HFF-Myc (cell line): ENCODE data around the gene CBLN4.

Experiments used
- DNase-seq: peaks from one replicate; pipeline ENCODE4 v3.0.0-alpha.2; 2011; ENCODE audit warnings: low read depth; ENCODE audit errors: extremely low read depth
- H3K4me3 ChIP-seq: replicated peaks from 2 replicates; pipeline ENCODE4 v1.5.1; 2011; ENCODE audit warnings: low read depth, mild to moderate bottlenecking, control low read depth, low read length
- TF ChIP-seq, protein P1 (sequence below): IDR thresholded peaks from 2 replicates; pipeline ENCODE4 v1.5.1; 2012; ENCODE audit warnings: mild to moderate bottlenecking, low read depth, low read length, control low read depth; ENCODE audit errors: missing control alignments

Gene CBLN4

DNA sequence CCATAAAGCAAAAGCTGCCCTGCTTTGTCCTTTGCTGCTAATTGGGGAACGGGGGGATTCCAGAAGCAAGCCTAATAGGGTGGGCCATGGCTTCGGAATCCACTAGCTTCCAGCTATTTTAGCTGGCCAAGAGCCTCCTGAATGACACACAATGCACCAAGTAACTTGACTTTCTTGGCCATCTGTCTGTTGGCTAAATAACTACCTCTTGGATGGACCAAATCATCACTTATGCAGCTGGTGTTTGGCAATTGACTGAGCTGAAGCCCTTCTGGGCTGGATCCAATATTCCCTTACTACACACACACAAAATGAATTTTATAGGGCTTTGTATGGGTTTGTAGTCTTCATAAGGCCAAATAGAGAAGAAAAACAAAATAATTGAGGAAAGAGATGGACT, 8.8 kb upstream of the CBLN4 start:
- H3K4me3 ChIP-seq: no peak overlapping the region
- DNase-seq: no peak
- TF ChIP-seq, protein P1, sequence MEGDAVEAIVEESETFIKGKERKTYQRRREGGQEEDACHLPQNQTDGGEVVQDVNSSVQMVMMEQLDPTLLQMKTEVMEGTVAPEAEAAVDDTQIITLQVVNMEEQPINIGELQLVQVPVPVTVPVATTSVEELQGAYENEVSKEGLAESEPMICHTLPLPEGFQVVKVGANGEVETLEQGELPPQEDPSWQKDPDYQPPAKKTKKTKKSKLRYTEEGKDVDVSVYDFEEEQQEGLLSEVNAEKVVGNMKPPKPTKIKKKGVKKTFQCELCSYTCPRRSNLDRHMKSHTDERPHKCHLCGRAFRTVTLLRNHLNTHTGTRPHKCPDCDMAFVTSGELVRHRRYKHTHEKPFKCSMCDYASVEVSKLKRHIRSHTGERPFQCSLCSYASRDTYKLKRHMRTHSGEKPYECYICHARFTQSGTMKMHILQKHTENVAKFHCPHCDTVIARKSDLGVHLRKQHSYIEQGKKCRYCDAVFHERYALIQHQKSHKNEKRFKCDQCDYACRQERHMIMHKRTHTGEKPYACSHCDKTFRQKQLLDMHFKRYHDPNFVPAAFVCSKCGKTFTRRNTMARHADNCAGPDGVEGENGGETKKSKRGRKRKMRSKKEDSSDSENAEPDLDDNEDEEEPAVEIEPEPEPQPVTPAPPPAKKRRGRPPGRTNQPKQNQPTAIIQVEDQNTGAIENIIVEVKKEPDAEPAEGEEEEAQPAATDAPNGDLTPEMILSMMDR: no peak

DNA sequence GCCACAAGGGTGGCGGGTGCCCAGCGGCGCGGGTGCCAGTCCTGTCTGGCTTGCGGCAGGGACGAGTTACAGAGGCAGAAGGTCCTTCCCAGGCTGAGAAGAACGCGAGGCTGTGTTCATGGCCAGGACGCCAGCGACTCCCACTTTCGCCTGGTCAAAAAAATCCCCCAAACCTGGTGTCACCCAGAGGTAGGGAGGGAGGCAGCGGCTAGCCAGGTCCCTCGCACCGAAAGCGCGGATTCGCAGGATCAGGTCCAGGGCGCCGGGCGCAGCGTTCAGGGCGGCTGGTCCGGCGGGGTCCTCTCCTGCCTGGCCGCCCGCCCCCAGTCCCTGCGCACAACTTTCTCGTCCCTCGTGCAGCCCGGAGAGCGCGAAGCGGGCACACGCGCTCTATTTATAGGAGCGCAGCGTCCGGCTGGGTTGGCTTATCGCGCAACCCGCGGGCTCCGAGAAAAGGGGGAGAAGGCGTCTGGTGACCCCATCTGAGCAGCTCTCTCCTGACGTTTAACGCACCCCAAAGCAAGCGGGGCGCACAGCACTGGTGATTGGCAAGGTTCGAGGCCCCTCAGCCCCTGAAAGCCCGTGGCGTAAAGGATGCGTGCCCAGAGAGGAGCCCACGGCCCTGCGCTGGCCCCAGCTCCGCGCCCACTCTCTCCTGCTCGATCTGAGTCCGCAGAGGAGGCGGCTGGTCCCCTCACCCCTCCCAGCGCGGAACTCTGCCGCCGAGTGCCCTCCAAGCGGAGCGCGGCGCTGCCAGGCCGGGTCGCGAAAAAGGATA, 519 bp downstream of the CBLN4 start:
- DNase-seq: no peak
- TF ChIP-seq, protein P1: no peak
- no peak overlapping the region for H3K4me3 ChIP-seq

DNA sequence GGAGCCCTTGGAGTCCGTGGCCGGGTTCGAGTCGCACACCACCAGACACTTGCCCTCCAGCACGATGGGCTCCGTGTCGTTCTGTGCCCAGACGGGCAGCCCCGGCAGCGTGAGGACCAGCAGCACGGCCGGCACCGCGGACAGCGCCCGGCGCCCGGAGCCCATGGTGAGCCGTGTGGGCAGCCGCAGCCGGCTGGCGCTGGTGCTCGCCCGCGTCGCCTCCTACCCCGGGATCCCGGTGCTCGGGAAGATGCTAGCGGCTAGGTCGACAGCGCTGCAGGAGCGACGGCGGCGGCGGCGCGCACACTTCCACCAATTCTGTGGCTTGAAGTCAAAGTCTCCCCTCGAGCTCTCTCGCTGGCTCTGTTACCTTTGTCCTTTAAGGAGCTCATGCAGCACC, 1.3 kb downstream of the CBLN4 start:
- TF ChIP-seq, protein P1: no peak
- no peak for DNase-seq
- H3K4me3 ChIP-seq: no peak overlapping the region

DNA sequence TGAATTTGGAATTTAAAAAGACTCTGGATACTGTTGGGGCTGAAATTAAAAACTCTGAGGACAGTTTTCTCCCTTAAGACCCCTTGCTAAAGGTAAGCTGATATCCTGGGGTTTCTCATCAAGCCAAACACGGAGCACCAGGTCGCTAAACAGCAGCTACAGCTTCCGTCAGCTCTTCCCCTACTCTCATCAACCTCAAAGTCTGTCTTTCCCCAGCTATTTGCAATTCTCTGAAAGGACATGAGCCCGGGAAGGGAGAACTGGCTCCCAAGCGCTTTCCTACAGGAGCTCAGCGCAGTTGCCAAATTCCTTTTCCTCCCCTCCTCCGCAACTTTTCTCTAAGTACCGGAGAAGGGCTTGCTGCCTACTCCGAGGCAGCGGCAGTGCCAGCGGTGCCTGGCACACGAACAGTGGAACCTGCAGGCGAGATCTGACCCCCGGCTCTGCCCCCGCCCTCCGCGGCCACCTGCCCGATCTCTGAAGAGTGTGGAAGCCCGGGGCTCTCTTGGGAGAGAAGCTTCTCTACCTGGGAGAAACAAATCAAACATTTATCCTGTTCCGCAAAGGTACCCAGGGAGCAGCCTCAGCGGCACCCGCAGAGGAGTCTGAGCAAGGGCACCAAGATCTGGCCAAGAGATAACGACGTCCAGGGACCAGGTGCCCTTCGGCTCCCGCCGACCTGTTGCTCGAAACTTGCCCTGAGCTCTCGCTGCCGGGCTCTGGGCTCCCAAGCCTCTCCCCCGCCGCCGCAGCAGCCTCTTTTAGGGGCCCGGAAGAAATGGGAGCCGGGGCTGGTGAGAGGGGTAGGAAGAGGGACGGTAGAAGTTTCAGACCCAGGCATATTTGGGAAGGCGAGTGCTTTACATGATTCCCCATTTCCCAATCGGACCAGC, 2.2 kb downstream of the CBLN4 start:
- no peak overlapping the region for H3K4me3 ChIP-seq
- no peak for DNase-seq
- TF ChIP-seq, protein P1: no peak

DNA sequence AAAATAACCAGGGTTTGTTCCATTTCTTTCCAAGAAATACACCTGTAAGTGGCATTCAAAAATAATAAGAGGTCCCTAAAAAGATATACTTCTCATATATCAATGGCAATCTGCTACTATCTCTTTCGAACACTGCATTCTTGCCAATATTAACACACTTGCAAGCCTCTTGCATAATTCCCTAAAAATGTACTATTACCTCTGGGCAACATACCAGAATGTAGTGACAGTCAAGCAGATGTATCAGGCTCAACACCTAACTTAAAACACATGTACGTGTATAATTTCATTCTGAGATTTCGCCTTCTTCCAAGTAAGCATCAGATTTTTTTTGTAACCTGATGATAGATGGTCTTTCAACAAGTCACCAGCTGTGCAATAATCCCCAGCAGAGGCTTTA, 3.4 kb downstream of the CBLN4 start:
- TF ChIP-seq, protein P1: no peak
- H3K4me3 ChIP-seq: no peak overlapping the region
- no peak for DNase-seq

DNA sequence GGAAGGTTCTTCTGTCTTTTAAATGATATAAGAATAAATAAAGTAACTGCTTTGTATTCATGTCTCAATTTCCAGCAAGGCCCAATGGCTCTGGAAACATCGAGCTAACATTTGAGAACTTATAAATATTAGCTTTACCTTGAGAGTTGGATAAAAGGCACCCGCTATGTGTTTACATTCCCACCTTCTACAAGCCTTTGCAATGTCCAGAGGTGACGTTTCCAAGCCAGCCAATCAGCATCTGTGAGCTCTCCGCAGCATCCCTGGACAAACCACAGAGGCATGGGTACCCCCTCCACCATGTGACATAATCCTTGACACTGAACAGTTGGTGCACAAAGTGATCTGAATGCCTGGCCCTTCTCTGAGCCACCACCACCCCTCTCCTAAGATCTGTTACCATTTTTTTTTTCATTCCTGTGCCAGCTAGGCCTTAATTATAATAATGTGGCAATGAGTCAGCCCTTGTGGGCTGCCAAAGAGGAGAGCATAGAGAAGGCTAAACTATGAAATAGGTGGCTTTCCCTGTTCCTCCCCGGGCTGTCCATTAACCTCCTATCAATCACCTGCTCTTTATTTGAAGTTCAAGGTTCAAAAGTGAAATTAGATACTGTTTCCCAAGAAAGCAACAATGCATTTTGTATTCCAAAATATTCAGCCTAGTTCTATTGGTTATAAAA, 4.1 kb downstream of the CBLN4 start:
- H3K4me3 ChIP-seq: no peak overlapping the region
- DNase-seq: no peak
- TF ChIP-seq, protein P1: no peak
